ENCODE results near the gene POLR3B. TPM values are rescaled to one million over a fixed set of nuclear protein-coding genes. Genes with fewer than 3 reads are reported as not detected.
"Not testable (repeated sequence)": the region's sequence is repeated elsewhere in the genome, so short reads cannot be mapped to it uniquely, and the experiment has no call there.

Gene POLR3B
- polyA plus RNA-seq, result 3.3 TPM

GRCh38 chr12:106357549-106358395 lies at the start of gene POLR3B:
Gene POLR3B, plus strand, starts transcription at chr12:106357748. Its CDS starts 132 bp downstream, at chr12:106357880.
- H3K27me3 Mint-ChIP-seq, result no peaks in the 10 kb centered on the region
- H3K4me1 Mint-ChIP-seq, result peaks cover 12 to 16% (median 12%) of the 10 kb centered on the region in 3 donors
- peaks cover 3% of the 10 kb centered on the region for H3K36me3 Mint-ChIP-seq
- H3K27ac Mint-ChIP-seq, result peak within 1 kb of the TSS; percentile 90 to 99 (median 94)
- H3K4me3 Mint-ChIP-seq, result peak within 1 kb of the TSS; percentile 92 to 98 (median 98)
- no peaks in the 10 kb centered on the region for H3K9me3 Mint-ChIP-seq

GRCh38 chr12:106308121-106308520 lies 49.4 kb upstream of the POLR3B start:
- Mint-ChIP-seq H3K36me3 (peaks cover 8% of the 10 kb centered on the region), H3K27ac (peak overlapping the region in 1 of 3 donors; percentile 40), H3K4me1 (peaks cover 54 to 71% (median 64%) of the 10 kb centered on the region in 3 donors)

GRCh38 chr12:106308611-106309010 lies 48.9 kb upstream of the POLR3B start:
- Mint-ChIP-seq H3K4me1 (peaks cover 54 to 71% (median 60%) of the 10 kb centered on the region in 3 donors), H3K36me3 (peaks cover 8% of the 10 kb centered on the region), H3K9me3 (no peaks in the 10 kb centered on the region), H3K27ac (peak overlapping the region in 1 of 3 donors; percentile 40), H3K27me3 (peaks cover 2% of the 10 kb centered on the region), H3K4me3 (no peak overlapping the region)

More at GRCh38 chr12:106308121-106308520, 49.4 kb upstream of the POLR3B start:
- Mint-ChIP-seq H3K4me3 (no peak overlapping the region), H3K9me3 (no peaks in the 10 kb centered on the region), H3K27me3 (peaks cover 2% of the 10 kb centered on the region)

GRCh38 chr12:106309671-106310505 lies 47.7 kb upstream of the POLR3B start:
- Mint-ChIP-seq H3K27ac (peak overlapping the region; percentile 47 to 86 (median 67)), H3K4me1 (peaks cover 42 to 60% (median 53%) of the 10 kb centered on the region in 3 donors), H3K9me3 (no peaks in the 10 kb centered on the region), H3K36me3 (peaks cover 4% of the 10 kb centered on the region), H3K27me3 (no peaks in the 10 kb centered on the region), H3K4me3 (peak overlapping the region in 1 of 4 donors; percentile 19)

GRCh38 chr12:106310687-106311086 lies 46.9 kb upstream of the POLR3B start:
- Mint-ChIP-seq H3K4me3 (peak overlapping the region in 1 of 4 donors; percentile 67), H3K4me1 (peaks cover 35 to 52% (median 52%) of the 10 kb centered on the region in 3 donors), H3K36me3 (peaks cover 4% of the 10 kb centered on the region)

GRCh38 chr12:106311139-106311538 lies 46.4 kb upstream of the POLR3B start:
- Mint-ChIP-seq H3K4me3 (peak overlapping the region in 1 of 4 donors; percentile 68), H3K9me3 (no peaks in the 10 kb centered on the region), H3K27ac (peak overlapping the region in 2 of 3 donors; percentile 10 to 13), H3K4me1 (peaks cover 30 to 48% (median 48%) of the 10 kb centered on the region in 3 donors), H3K36me3 (peaks cover 6% of the 10 kb centered on the region), H3K27me3 (no peaks in the 10 kb centered on the region)

More at GRCh38 chr12:106310687-106311086, 46.9 kb upstream of the POLR3B start:
- Mint-ChIP-seq H3K9me3 (no peaks in the 10 kb centered on the region), H3K27ac (peak overlapping the region in 1 of 3 donors; percentile 86), H3K27me3 (no peaks in the 10 kb centered on the region)

- H3K27ac Mint-ChIP-seq, H3K27me3 Mint-ChIP-seq, H3K4me3 Mint-ChIP-seq, H3K9me3 Mint-ChIP-seq, H3K36me3 Mint-ChIP-seq: not testable (repeated sequence)
- peaks cover 24 to 36% (median 31%) of the 10 kb centered on the region in 3 donors for H3K4me1 Mint-ChIP-seq
Observed at GRCh38 chr12:106313413-106313812, 44.1 kb upstream of the POLR3B start.

GRCh38 chr12:106315523-106315922 lies 42.0 kb upstream of the POLR3B start:
- Mint-ChIP-seq H3K9me3 (no peaks in the 10 kb centered on the region), H3K27me3 (no peaks in the 10 kb centered on the region), H3K4me1 (peaks cover 11 to 15% (median 11%) of the 10 kb centered on the region in 3 donors), H3K36me3 (peaks cover 10% of the 10 kb centered on the region), H3K27ac (no peak overlapping the region), H3K4me3 (no peak overlapping the region)

GRCh38 chr12:106317406-106318082 lies 40.0 kb upstream of the POLR3B start:
- H3K36me3 Mint-ChIP-seq, result peaks cover 16% of the 10 kb centered on the region
- peak overlapping the region in 1 of 3 donors; percentile 88 for H3K27ac Mint-ChIP-seq
- no peaks in the 10 kb centered on the region for H3K9me3 Mint-ChIP-seq
- no peak overlapping the region for H3K4me3 Mint-ChIP-seq
- no peaks in the 10 kb centered on the region for H3K27me3 Mint-ChIP-seq
- H3K4me1 Mint-ChIP-seq, result peaks cover 0 to 7% (median 5%) of the 10 kb centered on the region in 3 donors

GRCh38 chr12:106321139-106321850 lies 36.3 kb upstream of the POLR3B start:
- H3K36me3 Mint-ChIP-seq, result peaks cover 14% of the 10 kb centered on the region
- peaks cover 0 to 4% (median 0%) of the 10 kb centered on the region in 3 donors for H3K4me1 Mint-ChIP-seq
- peak overlapping the region in 1 of 3 donors; percentile 86 for H3K27ac Mint-ChIP-seq
- no peaks in the 10 kb centered on the region for H3K27me3 Mint-ChIP-seq
- no peaks in the 10 kb centered on the region for H3K9me3 Mint-ChIP-seq
- H3K4me3 Mint-ChIP-seq, result no peak overlapping the region

GRCh38 chr12:106323537-106323936 lies 34.0 kb upstream of the POLR3B start:
- Mint-ChIP-seq H3K4me1 (no peaks in the 10 kb centered on the region), H3K27me3 (no peaks in the 10 kb centered on the region), H3K4me3 (no peak overlapping the region), H3K27ac (no peak overlapping the region), H3K36me3 (peaks cover 12% of the 10 kb centered on the region), H3K9me3 (no peaks in the 10 kb centered on the region)

GRCh38 chr12:106327309-106327869 lies 30.2 kb upstream of the POLR3B start:
- Mint-ChIP-seq H3K4me3 (no peak overlapping the region), H3K4me1 (peaks cover 0 to 8% (median 2%) of the 10 kb centered on the region in 3 donors), H3K27ac (no peak overlapping the region), H3K36me3 (peaks cover 12% of the 10 kb centered on the region), H3K27me3 (no peaks in the 10 kb centered on the region), H3K9me3 (no peaks in the 10 kb centered on the region)

- Mint-ChIP-seq H3K27ac (no peak overlapping the region), H3K4me1 (peaks cover under 1 to 11% (median 4%) of the 10 kb centered on the region in 3 donors), H3K4me3 (no peak overlapping the region), H3K9me3 (no peaks in the 10 kb centered on the region), H3K27me3 (no peaks in the 10 kb centered on the region), H3K36me3 (peaks cover 12% of the 10 kb centered on the region)
Observed at GRCh38 chr12:106328735-106329134, 28.8 kb upstream of the POLR3B start.

All from IgD-negative memory B cell (primary cell).